Measurements from ENCODE around the gene INPP5F.

INPP5F gene

DNA sequence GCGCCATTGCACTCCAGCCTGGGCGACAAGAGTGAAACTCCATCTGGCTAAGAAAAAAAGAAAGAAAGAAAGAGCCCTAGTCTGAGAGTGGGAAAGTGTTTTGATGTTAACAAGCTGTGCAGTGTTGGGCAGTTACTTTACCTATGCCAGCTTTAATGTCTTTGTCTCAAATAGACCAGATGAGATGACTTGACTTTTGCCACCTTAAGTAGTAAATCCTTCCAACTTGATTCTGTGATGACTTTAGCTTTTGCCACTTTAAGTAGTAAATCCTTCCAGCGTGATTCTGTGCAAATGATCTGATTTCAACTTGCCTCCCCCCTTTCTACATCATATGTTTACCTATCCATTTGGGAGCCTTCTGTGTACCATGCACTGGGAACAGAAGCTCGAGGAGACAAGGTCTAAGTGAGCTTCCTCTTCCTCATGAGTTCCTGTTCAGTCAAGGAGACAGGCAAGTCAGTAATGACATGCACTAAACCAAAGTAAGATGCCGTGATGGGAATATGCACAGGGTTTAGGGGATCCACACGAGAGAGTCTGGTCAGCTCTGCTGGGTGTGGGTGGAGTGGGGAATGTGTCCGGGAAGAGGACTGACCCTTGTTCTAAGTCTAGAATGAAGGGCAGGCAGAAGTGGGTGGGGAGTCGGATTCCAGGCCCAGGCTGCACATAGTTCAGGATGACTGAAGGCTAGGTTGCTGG lies 17.2 kb downstream of the INPP5F start:
- Mint-ChIP-seq H3K4me3 (no peak overlapping the region), H3K27ac (no peak overlapping the region), H3K27me3 (ENCODE audit: low read depth) (no peaks in the 10 kb centered on the region), H3K36me3 (ENCODE audit: low read depth) (no peaks in the 10 kb centered on the region), H3K9me3 (no peaks in the 10 kb centered on the region), H3K4me1 (ENCODE audit: low read depth) (peaks cover 5% of the 10 kb centered on the region)

DNA sequence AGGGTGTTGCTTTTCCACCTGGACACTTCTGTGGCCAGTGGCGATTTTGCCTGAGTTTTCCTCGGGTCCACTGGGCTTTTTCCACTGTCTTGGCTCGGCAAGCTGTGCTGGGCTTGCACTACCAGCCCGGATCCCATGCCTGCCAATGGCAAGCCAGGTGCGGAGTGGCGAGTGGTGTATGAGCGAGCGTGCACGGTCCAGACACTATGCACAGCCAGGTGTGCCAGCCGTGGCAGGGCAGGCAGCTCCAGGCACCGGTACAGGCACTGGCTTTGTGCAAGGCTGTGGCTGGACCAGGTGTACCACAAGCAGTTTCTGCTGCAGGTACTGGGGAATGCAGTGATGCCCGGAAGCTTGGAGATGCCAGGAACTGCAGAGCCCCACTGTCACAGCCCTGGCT lies 22.1 kb downstream of the INPP5F start:
- Mint-ChIP-seq H3K4me3 (no peak overlapping the region), H3K36me3 (ENCODE audit: low read depth) (no peaks in the 10 kb centered on the region), H3K27ac (no peak overlapping the region), H3K4me1 (ENCODE audit: low read depth) (peaks cover 11% of the 10 kb centered on the region), H3K27me3 (ENCODE audit: low read depth) (no peaks in the 10 kb centered on the region), H3K9me3 (no peaks in the 10 kb centered on the region)

DNA sequence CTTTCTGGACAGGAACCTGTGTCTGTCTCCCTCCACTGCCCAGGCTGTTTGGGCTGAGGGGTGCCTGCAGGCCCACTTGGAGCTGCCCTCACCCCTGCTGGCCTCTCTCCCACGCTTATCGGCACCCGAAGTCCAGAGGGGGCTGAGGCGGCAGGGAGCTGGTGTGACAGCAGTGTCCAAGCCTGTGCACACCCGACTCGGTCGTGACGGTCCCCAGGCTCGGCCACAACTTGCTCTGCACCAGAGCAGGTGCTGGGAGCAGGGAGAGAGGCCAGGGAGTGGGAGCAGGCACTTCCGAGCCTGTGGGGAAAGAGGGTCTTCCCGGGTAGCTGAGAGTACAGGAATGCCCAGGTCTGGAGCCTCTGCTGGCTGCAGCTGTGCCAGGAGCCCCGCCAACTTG lies 23.0 kb downstream of the INPP5F start:
- Mint-ChIP-seq H3K27me3 (ENCODE audit: low read depth) (no peaks in the 10 kb centered on the region), H3K27ac (no peak overlapping the region), H3K36me3 (ENCODE audit: low read depth) (no peaks in the 10 kb centered on the region), H3K4me3 (no peak overlapping the region), H3K4me1 (ENCODE audit: low read depth) (peaks cover 8% of the 10 kb centered on the region), H3K9me3 (no peaks in the 10 kb centered on the region)

DNA sequence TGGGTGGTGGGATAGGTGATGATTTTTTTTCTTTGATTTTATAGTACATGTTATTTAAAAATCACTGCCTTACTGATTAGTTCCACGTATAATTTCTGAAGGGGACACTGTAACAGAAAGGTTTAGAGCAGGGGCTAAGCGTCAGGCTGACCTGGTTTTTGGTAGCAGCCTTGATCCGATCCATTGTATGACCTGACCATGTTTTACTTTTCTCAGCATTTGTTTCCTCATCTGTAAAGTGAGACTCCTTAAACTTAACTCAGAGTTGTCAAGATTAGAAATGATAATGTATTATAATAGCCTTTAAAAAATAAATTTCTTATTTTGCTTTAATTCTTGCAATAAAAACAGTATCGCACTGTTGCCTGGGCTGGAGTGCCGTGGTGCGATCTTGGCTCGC lies 23.6 kb downstream of the INPP5F start:
- H3K27me3 Mint-ChIP-seq (ENCODE audit: low read depth): no peaks in the 10 kb centered on the region
- H3K27ac Mint-ChIP-seq: no peak overlapping the region
- H3K4me3 Mint-ChIP-seq: no peak overlapping the region
- H3K9me3 Mint-ChIP-seq: no peaks in the 10 kb centered on the region
- no peaks in the 10 kb centered on the region for H3K36me3 Mint-ChIP-seq (ENCODE audit: low read depth)
- peaks cover 8% of the 10 kb centered on the region for H3K4me1 Mint-ChIP-seq (ENCODE audit: low read depth)

DNA sequence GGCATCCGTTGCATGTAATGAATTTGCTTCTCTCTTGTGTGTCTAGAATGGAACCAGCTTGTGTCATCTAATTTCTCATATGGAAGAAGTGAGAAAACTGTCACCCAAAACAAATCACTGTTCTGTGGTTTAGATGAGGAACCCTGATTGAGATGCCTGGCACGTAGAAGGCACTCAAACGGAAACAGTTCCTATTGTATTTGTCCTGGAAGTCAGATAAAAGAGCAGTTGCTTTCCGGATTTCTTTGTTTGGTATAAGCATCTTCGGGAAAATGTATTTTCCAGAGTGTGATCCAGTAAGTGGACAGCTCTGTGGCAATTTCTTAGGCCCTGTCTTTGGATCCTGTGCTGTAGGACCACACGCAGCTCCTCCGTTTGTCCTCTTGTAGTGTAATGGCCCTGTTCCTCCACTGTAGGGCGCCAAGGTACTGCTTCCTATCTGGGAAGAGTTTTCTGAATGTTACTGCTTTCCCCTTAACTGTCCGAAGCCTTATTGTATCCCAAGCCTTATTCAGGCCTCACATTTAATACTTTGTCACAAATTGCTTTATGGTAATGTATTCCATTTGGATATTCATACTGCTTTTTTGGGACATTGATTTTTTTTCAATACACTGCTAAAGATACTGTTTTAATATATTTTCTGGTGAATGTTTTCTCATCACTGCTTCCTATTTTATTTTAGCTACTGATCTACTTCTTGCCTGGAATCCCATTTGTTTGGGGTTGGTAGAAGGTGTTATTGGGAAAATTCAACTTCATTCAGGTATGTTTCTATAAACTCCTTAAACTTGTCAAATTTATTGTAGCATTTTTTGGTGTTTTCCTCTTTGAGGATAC lies 24.8 kb downstream of the INPP5F start:
- Mint-ChIP-seq H3K9me3 (no peaks in the 10 kb centered on the region), H3K36me3 (ENCODE audit: low read depth) (no peaks in the 10 kb centered on the region), H3K27ac (no peak overlapping the region), H3K27me3 (ENCODE audit: low read depth) (no peaks in the 10 kb centered on the region), H3K4me1 (ENCODE audit: low read depth) (peaks cover 6% of the 10 kb centered on the region), H3K4me3 (no peak overlapping the region)

DNA sequence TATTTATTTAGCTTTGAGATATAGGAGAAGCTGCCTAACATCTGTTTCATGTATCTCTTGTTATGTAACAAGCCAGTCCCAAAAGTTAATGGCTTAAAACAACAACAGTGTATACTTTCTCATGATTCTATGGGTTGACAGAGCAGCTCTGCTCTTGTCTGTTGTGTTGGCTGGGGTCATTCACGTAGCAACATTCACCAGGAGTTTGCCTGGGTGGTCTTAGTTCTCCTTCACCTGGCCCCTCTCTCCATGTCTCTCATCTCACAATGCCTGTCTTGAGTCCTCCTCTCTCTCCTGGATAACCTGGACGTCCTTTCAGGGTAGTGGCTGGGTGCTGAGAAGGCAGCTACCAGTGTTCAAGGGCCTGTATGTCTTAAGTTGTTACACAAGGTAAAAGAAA lies 27.5 kb downstream of the INPP5F start:
- H3K9me3 Mint-ChIP-seq: no peaks in the 10 kb centered on the region
- H3K4me3 Mint-ChIP-seq: no peak overlapping the region

DNA sequence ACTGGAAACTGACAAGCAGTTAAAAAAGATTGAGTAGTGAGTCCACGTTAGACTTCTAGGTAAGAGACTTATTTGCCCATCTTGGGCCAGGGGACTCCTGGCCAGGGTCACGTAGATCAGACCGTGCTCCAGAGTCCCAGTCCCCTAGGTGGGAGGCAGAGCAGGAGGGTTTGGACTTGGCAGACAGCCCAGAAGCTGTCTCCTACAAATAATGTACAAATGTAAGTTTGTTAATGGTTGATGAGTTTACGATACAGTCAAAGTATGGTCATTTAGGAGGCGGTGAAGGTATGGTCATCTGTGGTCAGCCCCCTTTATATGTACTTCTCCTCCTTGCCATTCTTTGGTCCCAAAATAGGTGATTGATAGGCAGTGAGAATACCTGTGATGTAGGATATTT lies 28.2 kb downstream of the INPP5F start:
- no peaks in the 10 kb centered on the region for H3K36me3 Mint-ChIP-seq (ENCODE audit: low read depth)
- H3K4me3 Mint-ChIP-seq: no peak overlapping the region
- H3K27me3 Mint-ChIP-seq (ENCODE audit: low read depth): no peaks in the 10 kb centered on the region
- H3K27ac Mint-ChIP-seq: no peak overlapping the region
- peaks cover 6% of the 10 kb centered on the region for H3K4me1 Mint-ChIP-seq (ENCODE audit: low read depth)
- no peaks in the 10 kb centered on the region for H3K9me3 Mint-ChIP-seq

More for the DNA sequence above, 27.5 kb downstream of the INPP5F start:
- H3K4me1 Mint-ChIP-seq (ENCODE audit: low read depth): peaks cover 6% of the 10 kb centered on the region
- H3K27me3 Mint-ChIP-seq (ENCODE audit: low read depth): no peaks in the 10 kb centered on the region
- no peaks in the 10 kb centered on the region for H3K36me3 Mint-ChIP-seq (ENCODE audit: low read depth)
- no peak overlapping the region for H3K27ac Mint-ChIP-seq

DNA sequence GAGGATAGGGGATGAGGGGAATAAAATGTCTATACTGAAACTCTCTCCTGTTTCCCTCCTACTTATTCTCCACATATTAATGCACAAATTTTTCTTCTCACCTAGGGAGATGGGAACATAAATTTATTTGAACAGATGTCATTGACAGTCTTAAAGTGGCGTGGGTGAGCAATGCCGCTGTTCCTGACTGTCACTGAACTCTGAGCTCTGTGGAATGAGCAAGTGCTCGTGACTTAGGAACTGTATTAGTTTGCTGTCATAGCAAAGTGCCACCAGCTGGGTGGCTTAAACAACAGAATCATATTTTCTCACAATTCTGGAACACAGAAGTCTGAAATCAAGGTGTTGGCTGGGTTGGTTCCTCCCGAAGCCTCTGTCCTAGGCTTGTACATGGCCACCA lies 29.1 kb downstream of the INPP5F start:
- no peak overlapping the region for H3K4me3 Mint-ChIP-seq
- H3K36me3 Mint-ChIP-seq (ENCODE audit: low read depth): no peaks in the 10 kb centered on the region

DNA sequence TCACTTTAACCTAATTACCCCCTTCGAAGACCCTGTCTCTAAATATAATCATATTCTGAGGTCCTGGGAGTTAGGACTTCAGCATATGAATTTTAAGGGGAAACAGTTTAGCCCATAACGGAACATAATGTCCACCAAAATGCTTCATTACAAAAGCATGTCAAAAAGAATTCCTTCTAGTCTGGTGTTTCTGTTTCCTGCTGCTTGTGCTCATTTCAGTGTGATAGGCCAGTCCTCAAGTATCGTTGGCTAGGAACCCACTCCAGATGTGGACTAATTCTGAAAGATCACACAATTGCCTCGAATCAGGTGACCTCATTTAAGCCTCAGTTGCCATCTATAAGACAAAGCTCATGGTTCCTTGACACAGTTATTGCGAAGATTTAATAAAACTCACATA lies 29.6 kb downstream of the INPP5F start:
- Mint-ChIP-seq H3K4me1 (ENCODE audit: low read depth) (peaks cover 3% of the 10 kb centered on the region), H3K9me3 (no peaks in the 10 kb centered on the region), H3K27ac (no peak overlapping the region), H3K4me3 (no peak overlapping the region), H3K27me3 (ENCODE audit: low read depth) (no peaks in the 10 kb centered on the region), H3K36me3 (ENCODE audit: low read depth) (no peaks in the 10 kb centered on the region)

More for the DNA sequence above, 29.1 kb downstream of the INPP5F start:
- Mint-ChIP-seq H3K4me1 (ENCODE audit: low read depth) (peaks cover 6% of the 10 kb centered on the region), H3K27me3 (ENCODE audit: low read depth) (no peaks in the 10 kb centered on the region), H3K27ac (no peak overlapping the region), H3K9me3 (no peaks in the 10 kb centered on the region)

DNA sequence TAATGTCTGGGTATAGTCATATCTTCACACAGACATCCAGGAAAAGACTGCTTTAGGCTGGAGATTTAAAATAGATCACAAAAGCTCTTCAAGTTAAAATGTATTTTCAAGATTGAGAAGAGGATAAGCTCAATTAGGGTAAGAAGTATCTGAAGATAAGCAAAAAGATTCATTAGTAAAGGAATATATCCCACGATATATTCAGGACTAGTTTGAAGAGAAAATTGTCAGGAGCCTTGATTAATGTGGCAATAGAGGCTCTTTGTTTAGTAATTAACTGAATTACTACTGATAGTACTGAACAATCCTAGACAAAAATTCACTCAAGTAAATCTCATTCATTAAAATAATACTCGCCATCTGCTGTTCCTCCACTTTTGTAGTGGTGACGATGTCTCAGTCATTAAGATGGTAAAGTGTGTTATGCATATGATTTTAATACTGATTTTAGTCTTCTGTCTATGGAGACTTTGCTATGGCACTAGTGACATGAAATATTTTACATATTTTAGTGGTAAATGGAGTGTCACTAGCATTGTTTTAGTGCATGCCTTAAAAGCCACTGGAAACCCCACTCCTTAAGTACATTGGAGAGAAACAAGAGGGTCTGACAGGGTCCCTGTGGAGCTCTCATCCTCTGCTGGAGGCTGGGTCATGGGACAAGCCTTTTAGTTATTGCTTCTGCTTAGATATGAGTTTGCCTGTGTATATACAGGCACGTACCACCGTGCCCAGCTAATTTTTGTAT lies 32.8 kb downstream of the INPP5F start:
- no peak overlapping the region for H3K27ac Mint-ChIP-seq
- H3K4me3 Mint-ChIP-seq: no peak overlapping the region

DNA sequence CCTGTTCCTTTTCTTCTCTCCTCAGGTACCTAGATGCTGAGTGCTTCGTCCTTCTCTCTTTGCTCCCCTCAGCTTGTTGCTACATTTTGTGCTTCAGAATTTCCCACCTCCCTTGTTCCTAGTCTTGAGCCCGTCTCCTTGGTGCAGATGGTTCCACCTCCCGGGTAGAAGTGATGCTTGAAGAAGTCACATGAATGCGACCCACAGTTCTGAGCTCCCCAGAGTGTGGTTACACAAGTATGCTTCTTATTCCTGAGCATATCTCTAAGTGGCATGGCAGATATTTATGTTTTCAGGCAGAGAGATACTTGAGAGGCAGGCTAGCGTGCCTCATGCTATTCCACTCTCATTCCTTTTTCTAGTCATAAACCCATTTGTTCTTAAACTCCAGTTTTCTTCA lies 34.0 kb downstream of the INPP5F start:
- no peaks in the 10 kb centered on the region for H3K4me1 Mint-ChIP-seq (ENCODE audit: low read depth)
- no peaks in the 10 kb centered on the region for H3K36me3 Mint-ChIP-seq (ENCODE audit: low read depth)
- H3K27me3 Mint-ChIP-seq (ENCODE audit: low read depth): no peaks in the 10 kb centered on the region
- H3K27ac Mint-ChIP-seq: no peak overlapping the region
- H3K4me3 Mint-ChIP-seq: no peak overlapping the region
- no peaks in the 10 kb centered on the region for H3K9me3 Mint-ChIP-seq

More for the DNA sequence above, 32.8 kb downstream of the INPP5F start:
- Mint-ChIP-seq H3K9me3 (no peaks in the 10 kb centered on the region), H3K27me3 (ENCODE audit: low read depth) (no peaks in the 10 kb centered on the region), H3K36me3 (ENCODE audit: low read depth) (no peaks in the 10 kb centered on the region), H3K4me1 (ENCODE audit: low read depth) (no peaks in the 10 kb centered on the region)

DNA sequence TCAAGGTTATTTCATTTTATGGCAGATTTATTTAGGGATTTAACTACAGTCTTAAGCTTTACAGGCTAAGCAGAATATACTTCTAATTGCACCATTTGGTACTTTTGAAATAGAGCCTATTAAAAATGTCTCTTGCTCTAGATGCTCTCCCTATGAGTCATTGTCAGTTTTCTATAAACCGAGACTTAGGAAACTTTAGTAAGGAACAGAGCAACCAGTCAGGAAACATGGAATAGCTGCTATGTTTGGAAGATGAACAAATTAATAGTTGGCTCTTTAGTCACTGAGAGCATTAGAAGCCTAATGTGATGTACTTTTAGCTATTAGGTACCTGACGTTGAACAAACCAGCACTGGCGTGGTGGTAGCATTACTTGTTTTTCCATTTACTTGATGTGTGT lies 35.3 kb downstream of the INPP5F start:
- no peaks in the 10 kb centered on the region for H3K9me3 Mint-ChIP-seq
- no peak overlapping the region for H3K4me3 Mint-ChIP-seq
- no peak overlapping the region for H3K27ac Mint-ChIP-seq
- no peaks in the 10 kb centered on the region for H3K36me3 Mint-ChIP-seq (ENCODE audit: low read depth)
- no peaks in the 10 kb centered on the region for H3K27me3 Mint-ChIP-seq (ENCODE audit: low read depth)
- H3K4me1 Mint-ChIP-seq (ENCODE audit: low read depth): no peaks in the 10 kb centered on the region

DNA sequence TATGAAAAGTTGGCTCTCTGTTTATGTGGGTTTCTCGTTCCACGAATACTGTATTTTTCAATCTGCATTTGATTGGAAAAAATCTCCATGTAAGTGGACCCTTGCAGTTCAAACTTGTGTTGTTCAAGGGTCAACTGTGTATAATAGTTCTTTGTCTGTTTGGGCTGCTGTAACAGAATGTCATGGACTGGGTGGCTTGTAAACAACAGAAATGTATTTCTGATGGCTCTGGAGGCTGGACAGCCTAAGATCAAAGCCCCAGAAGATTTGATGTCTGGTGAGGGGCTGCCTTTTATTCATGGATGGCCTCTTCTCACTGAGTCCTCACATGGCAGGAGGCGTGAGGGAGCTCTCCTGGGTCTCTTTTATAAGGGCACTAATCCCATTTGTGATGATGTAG lies 36.2 kb downstream of the INPP5F start:
- Mint-ChIP-seq H3K27me3 (ENCODE audit: low read depth) (no peaks in the 10 kb centered on the region), H3K4me3 (no peak overlapping the region), H3K9me3 (no peaks in the 10 kb centered on the region), H3K27ac (no peak overlapping the region), H3K4me1 (ENCODE audit: low read depth) (no peaks in the 10 kb centered on the region), H3K36me3 (ENCODE audit: low read depth) (no peaks in the 10 kb centered on the region)

DNA sequence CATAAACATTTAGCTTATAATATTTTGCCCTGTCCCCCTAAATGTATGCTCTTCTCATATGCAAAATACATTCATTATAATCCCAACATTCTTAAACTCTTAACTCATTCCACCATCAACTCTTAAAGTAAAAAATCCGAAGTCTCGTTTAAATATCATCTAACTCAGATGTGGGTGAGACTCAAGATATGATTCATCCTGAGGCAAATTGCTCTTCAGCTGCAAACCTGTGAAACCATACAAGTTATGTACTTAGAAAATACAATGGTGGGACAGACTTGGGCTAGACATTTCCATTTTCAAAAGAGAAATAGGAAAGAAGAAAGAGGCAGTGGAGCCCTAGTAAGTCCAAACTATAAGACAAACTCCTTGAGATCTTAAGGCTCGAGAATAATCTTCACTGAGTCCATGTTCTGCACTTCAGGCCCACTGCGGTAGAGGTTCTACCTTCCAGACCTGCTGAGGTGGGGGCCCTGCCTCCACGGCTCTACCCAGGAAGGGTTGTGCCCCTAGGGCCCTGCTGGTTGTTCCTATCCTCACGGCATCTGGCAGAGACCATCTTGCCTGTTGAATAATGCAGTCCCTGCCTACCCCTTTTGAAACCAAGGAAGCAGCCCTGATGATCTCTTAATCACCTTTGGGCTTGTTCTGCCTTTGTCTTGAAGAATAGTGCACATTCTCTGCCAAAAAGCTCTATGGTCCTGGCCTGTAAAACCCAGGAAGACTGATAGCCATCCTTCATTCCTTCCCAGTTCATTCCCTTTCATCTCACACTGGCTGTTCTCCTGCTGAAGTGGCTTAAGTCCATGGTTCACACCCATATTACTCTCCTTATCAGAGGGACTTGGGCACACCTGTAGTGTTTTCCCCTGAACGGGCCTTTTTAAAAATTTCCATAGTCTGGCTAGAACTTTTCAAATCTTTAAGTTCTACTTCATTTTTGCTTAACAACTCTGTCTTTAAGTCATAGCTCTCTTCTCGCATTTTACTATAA lies 37.3 kb downstream of the INPP5F start:
- Mint-ChIP-seq H3K36me3 (ENCODE audit: low read depth) (no peaks in the 10 kb centered on the region), H3K4me3 (no peak overlapping the region), H3K27ac (no peak overlapping the region), H3K4me1 (ENCODE audit: low read depth) (no peaks in the 10 kb centered on the region), H3K9me3 (no peaks in the 10 kb centered on the region), H3K27me3 (ENCODE audit: low read depth) (no peaks in the 10 kb centered on the region)
